MCF 10A (cell line): ENCODE results near the gene IKZF5. TPM values are rescaled to one million over a fixed set of nuclear protein-coding genes. Genes with fewer than 3 reads are reported as not detected.

ENCODE experiments used
- BruUV-seq: library from RNA; stranded (reverse); fragments of 400-500 nt; replicated peaks from 2 replicates; lab custom pipeline; 2021; lab: Mats Ljungman, UMichigan
- CTCF ChIA-PET: fragments of 300-600 bp; sonication (Branson Sonifier 250); formaldehyde crosslinking; extraction: SDS; loops from one replicate; lab custom pipeline; 2021; ENCODE audit warnings: antibody characterized with exemption, inconsistent platforms; lab: Yijun Ruan, JAX
- POLR2A ChIA-PET: fragments of 300-600, 350-650 bp; sonication (Branson Sonifier 250); formaldehyde crosslinking; extraction: SDS; loops from one replicate; lab custom pipeline; 2020; ENCODE audit warnings: antibody characterized with exemption, inconsistent platforms; lab: Yijun Ruan, JAX
- DNase-seq: peaks from one replicate; pipeline ENCODE4 v3.0.0-alpha.2; 2018; ENCODE audit not compliant: unreplicated experiment
- H3K27ac Mint-ChIP-seq: one replicate; pipeline ENCODE4 v1.8.0; 2022; ENCODE audit warnings: mild to moderate bottlenecking, low read depth, mixed read lengths; ENCODE audit not compliant: unreplicated experiment
- H3K27me3 Mint-ChIP-seq: one replicate; pipeline ENCODE4 v1.8.0; 2022; ENCODE audit warnings: mixed read lengths; ENCODE audit not compliant: insufficient read depth, unreplicated experiment
- H3K36me3 Mint-ChIP-seq: one replicate; pipeline ENCODE4 v1.8.0; 2022; ENCODE audit warnings: mild to moderate bottlenecking, moderate library complexity, mixed read lengths; ENCODE audit not compliant: insufficient read depth, unreplicated experiment
- H3K4me1 Mint-ChIP-seq: one replicate; pipeline ENCODE4 v1.8.0; 2022; ENCODE audit warnings: mixed read lengths; ENCODE audit not compliant: insufficient read depth, unreplicated experiment
- H3K4me3 Mint-ChIP-seq: one replicate; pipeline ENCODE4 v1.8.0; 2022; ENCODE audit warnings: mild to moderate bottlenecking, moderate library complexity, mixed read lengths; ENCODE audit not compliant: unreplicated experiment
- H3K9me3 Mint-ChIP-seq: one replicate; pipeline ENCODE4 v1.8.0; 2022; ENCODE audit warnings: mixed read lengths; ENCODE audit not compliant: unreplicated experiment
- intact Hi-C: fragments of 100-400 bp; cut with micrococcal nuclease; formaldehyde crosslinking; loops from 2 replicates; pipeline ENCODE4 v1.14.1; 2022
- total RNA-seq: library from RNA; stranded (reverse); gene quantifications from 2 replicates; pipeline ENCODE4 v1.2.3, GENCODE V29; 2022
- TF ChIP-seq, protein P1 (sequence below): fragments of 200-600 bp; IDR thresholded peaks from one replicate; pipeline ENCODE4 v1.8.0; 2022; ENCODE audit warnings: antibody characterized with exemption, mild to moderate bottlenecking; ENCODE audit not compliant: unreplicated experiment

The IKZF5 gene
- total RNA-seq, 1 experiment from 2014 or later = 16.4 TPM

DNA sequence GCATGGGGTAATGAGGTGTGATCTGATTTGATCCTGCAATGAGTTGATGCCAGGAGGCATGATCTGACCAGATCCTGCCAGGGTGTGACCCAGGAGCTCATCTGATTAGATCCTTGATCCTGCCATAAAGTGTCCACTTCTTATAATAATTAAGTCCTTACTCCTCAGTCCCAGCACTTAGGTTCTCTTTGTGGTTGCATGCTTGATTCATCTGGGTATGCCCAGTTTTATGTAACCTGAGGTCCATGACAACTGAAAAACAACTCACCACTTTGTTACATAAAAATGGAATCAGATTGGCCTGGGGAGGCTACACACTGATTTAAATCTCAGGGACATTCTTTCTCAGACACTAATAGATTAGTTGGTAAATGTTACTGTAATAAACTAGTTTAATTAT, 19.3 kb upstream of the IKZF5 start:
- ChIA-PET POLR2A (interaction anchor here (0.6 to 1.1 kb wide), 2 partner anchors 12 kb away, joined by 3 read pairs; no protein-coding TSS in a partner anchor), CTCF (interaction anchor here (0.7 kb wide), 1 partner anchor 353 kb away, joined by 3 read pairs; no protein-coding TSS in a partner anchor)
- intact Hi-C loops = no loop called here
- TF ChIP-seq, protein P1, sequence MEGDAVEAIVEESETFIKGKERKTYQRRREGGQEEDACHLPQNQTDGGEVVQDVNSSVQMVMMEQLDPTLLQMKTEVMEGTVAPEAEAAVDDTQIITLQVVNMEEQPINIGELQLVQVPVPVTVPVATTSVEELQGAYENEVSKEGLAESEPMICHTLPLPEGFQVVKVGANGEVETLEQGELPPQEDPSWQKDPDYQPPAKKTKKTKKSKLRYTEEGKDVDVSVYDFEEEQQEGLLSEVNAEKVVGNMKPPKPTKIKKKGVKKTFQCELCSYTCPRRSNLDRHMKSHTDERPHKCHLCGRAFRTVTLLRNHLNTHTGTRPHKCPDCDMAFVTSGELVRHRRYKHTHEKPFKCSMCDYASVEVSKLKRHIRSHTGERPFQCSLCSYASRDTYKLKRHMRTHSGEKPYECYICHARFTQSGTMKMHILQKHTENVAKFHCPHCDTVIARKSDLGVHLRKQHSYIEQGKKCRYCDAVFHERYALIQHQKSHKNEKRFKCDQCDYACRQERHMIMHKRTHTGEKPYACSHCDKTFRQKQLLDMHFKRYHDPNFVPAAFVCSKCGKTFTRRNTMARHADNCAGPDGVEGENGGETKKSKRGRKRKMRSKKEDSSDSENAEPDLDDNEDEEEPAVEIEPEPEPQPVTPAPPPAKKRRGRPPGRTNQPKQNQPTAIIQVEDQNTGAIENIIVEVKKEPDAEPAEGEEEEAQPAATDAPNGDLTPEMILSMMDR = no peak
- Mint-ChIP-seq H3K36me3 (no peaks in the 10 kb centered on the region), H3K27me3 (no peaks in the 10 kb centered on the region), H3K4me3 (no peak overlapping the region), H3K27ac (no peak overlapping the region), H3K9me3 (no peaks in the 10 kb centered on the region), H3K4me1 (no peaks in the 10 kb centered on the region)
- no peak for DNase-seq
- BruUV-seq = no TSS peak

DNA sequence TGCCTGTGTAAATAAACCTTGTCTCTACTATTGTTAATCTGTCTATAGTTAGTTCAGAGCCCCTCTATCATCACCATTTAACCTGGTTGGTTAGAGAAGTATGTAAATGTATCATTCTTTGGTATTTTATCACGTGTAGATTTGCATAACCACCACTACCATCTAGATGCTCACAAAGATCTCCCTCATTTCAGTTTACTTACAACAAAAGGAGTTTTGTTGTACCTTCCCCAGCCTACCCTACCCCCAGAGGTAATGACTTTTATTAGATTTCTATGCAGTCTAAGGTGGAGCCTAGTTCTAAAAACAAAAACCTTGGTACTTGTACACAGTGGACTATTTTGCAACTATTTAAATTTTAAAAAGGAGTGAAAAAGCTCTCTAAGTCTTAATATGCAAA, 17.7 kb upstream of the IKZF5 start:
- TF ChIP-seq, protein P1 = no peak
- Mint-ChIP-seq H3K4me1 (peaks cover 6% of the 10 kb centered on the region), H3K27ac (no peak overlapping the region), H3K9me3 (no peaks in the 10 kb centered on the region), H3K27me3 (no peaks in the 10 kb centered on the region), H3K4me3 (no peak overlapping the region), H3K36me3 (no peaks in the 10 kb centered on the region)
- CTCF ChIA-PET = interaction anchor here (0.6 kb wide), 1 partner anchor 528 kb away, joined by 3 read pairs; no protein-coding TSS in a partner anchor
- no peak for DNase-seq
- no TSS peak for BruUV-seq
- intact Hi-C loops = no loop called here
- POLR2A ChIA-PET = interaction anchor here (0.6 kb wide), 1 partner anchor 53 kb away, joined by 4 read pairs; no protein-coding TSS in a partner anchor

DNA sequence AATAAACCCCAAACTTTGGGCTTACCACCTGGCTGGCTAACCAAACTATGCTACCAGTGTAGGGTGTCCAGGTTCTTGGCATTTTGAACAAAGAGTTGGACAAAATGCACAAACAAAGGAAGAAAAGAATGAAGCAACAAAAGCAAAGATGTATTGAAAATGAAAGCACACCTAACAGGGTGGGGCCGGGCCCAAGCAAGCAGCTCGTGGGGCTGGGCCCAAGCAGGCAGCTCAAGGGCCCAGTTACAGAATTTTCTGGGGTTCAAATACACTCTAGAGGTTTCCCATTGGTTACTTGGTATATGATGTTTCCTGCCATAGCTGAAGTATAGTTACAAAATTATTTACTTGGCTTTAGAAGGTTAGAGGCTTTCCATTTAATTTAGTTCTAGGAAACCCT, 15.9 kb upstream of the IKZF5 start:
- Mint-ChIP-seq H3K36me3 (no peaks in the 10 kb centered on the region), H3K27ac (no peak overlapping the region), H3K4me1 (peaks cover 7% of the 10 kb centered on the region), H3K4me3 (no peak overlapping the region), H3K27me3 (no peaks in the 10 kb centered on the region), H3K9me3 (no peaks in the 10 kb centered on the region)
- DNase-seq = no peak
- no TSS peak for BruUV-seq
- ChIA-PET POLR2A (interaction anchor here (0.7 to 1.6 kb wide), 2 partner anchors 8 to 226 kb away, joined by 3 to 9 read pairs; no protein-coding TSS in a partner anchor), CTCF (interaction anchor here (0.9 kb wide), 1 partner anchor 19 kb away, joined by 6 read pairs; no protein-coding TSS in a partner anchor)
- TF ChIP-seq, protein P1 = no peak
- intact Hi-C loops = no loop called here

DNA sequence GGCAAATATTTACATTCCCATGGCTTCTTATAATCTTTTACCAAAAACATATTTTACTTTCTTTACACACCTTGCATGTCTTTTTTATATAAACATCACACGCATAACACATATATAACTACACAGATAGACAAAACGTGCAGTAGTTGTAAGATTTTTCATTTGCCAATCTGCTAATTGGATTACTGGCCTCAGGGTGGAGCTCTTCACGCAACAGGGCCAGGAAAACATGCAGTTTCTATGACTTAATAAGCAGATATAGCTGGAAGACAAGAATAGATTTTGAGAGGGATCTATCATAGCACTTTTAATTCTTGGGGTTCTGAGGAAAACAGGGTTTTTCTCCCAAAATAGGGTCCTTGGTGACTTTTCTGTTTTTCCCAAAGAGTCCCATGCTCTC, 12.9 kb upstream of the IKZF5 start:
- no peaks in the 10 kb centered on the region for H3K9me3 Mint-ChIP-seq
- no peak overlapping the region for H3K4me3 Mint-ChIP-seq
- TF ChIP-seq, protein P1 = peak; percentile 28
- no peaks in the 10 kb centered on the region for H3K27me3 Mint-ChIP-seq
- POLR2A ChIA-PET = interaction anchor here (0.6 to 5.7 kb wide), 6 partner anchors 11 to 230 kb away, joined by 3 to 24 read pairs (median 4); partner anchors contain the start of genes ACADSB and IKZF5
- DNase-seq = peak; percentile 23
- peaks cover 7% of the 10 kb centered on the region for H3K4me1 Mint-ChIP-seq
- no peaks in the 10 kb centered on the region for H3K36me3 Mint-ChIP-seq
- H3K27ac Mint-ChIP-seq = no peak overlapping the region
- CTCF ChIA-PET = interaction anchor here (0.6 to 1.8 kb wide), 10 partner anchors 11 to 768 kb away, joined by 3 to 7 read pairs (median 4); no protein-coding TSS in a partner anchor
- no TSS peak for BruUV-seq
- intact Hi-C loops = no loop called here
